DOHH2 (cell line): ENCODE measurements around the gene CYTIP.

Source experiments
- H3F3A ChIP-seq: fragments of 200-600 bp; sonication (generic), shearing (Covaris generic); 2 replicates; pipeline ENCODE4 v1.6.0; 2016; ENCODE audit warnings: antibody characterized with exemption, mild to moderate bottlenecking; ENCODE audit not compliant: control insufficient read depth, insufficient read depth
- H3K27ac ChIP-seq: fragments of 200-600 bp; sonication (generic); 2 replicates; pipeline ENCODE4 v1.5.1; 2014; ENCODE audit warnings: low read depth, mild to moderate bottlenecking, low read length, moderate library complexity
- H3K27me3 ChIP-seq: fragments of 200-600 bp; sonication (generic); 2 replicates; pipeline ENCODE4 v1.6.1; 2014; ENCODE audit warnings: mild to moderate bottlenecking, low read length, mixed read lengths; ENCODE audit not compliant: control insufficient read depth
- H3K36me3 ChIP-seq: fragments of 200-600 bp; sonication (generic); 2 replicates; pipeline ENCODE4 v1.6.1; 2014; ENCODE audit warnings: mild to moderate bottlenecking, low read length, moderate library complexity, mixed read lengths; ENCODE audit not compliant: control insufficient read depth
- H3K4me1 ChIP-seq: fragments of 200-600 bp; sonication (generic); 2 replicates; pipeline ENCODE4 v1.6.1; 2014; ENCODE audit warnings: mild to moderate bottlenecking, low read length, mixed read lengths; ENCODE audit not compliant: control insufficient read depth
- H3K4me2 ChIP-seq: fragments of 200-600 bp; sonication (generic); 2 replicates; pipeline ENCODE4 v1.6.0; 2014; ENCODE audit warnings: mild to moderate bottlenecking, low read length, moderate library complexity
- H3K4me3 ChIP-seq: fragments of 200-600 bp; sonication (generic); 2 replicates; pipeline ENCODE4 v1.5.1; 2014; ENCODE audit warnings: mild to moderate bottlenecking, low read length, mixed read lengths
- H3K79me2 ChIP-seq: fragments of 200-600 bp; sonication (generic); 2 replicates; pipeline ENCODE4 v1.6.1; 2014; ENCODE audit warnings: mild to moderate bottlenecking, low read length, mixed read lengths; ENCODE audit not compliant: control insufficient read depth
- H3K9me2 ChIP-seq: fragments of 200-600 bp; sonication (generic); replicated peaks from 2 replicates; pipeline ENCODE4 v1.6.1; 2014; ENCODE audit warnings: mild to moderate bottlenecking, low read length, mixed read lengths; ENCODE audit not compliant: control insufficient read depth
- H3K9me3 ChIP-seq: fragments of 200-600 bp; sonication (generic); 2 replicates; pipeline ENCODE4 v1.6.1; 2014; ENCODE audit warnings: antibody characterized with exemption, low read length, mixed read lengths; ENCODE audit not compliant: control insufficient read depth, insufficient read depth
- H4K20me1 ChIP-seq: fragments of 200-600 bp; sonication (generic); 2 replicates; pipeline ENCODE4 v1.6.0; 2014; ENCODE audit warnings: low read depth, mild to moderate bottlenecking, antibody characterized with exemption, low read length, moderate library complexity; ENCODE audit not compliant: control insufficient read depth, insufficient read depth
- EZH2phosphoT487 ChIP-seq: fragments of 200-600 bp; sonication (generic); IDR thresholded peaks from 2 replicates; pipeline ENCODE4 v1.6.1; 2017; ENCODE audit warnings: borderline replicate concordance, mild to moderate bottlenecking, antibody characterized with exemption, low read length, moderate library complexity, mixed read lengths
- TF ChIP-seq, protein P1 (sequence below): fragments of 200-600 bp; sonication (generic); IDR thresholded peaks from one replicate; pipeline ENCODE4 v1.5.1; 2014; ENCODE audit warnings: antibody characterized with exemption, mild to moderate bottlenecking, low read depth, low read length; ENCODE audit not compliant: poor library complexity, severe bottlenecking

CYTIP gene

DNA sequence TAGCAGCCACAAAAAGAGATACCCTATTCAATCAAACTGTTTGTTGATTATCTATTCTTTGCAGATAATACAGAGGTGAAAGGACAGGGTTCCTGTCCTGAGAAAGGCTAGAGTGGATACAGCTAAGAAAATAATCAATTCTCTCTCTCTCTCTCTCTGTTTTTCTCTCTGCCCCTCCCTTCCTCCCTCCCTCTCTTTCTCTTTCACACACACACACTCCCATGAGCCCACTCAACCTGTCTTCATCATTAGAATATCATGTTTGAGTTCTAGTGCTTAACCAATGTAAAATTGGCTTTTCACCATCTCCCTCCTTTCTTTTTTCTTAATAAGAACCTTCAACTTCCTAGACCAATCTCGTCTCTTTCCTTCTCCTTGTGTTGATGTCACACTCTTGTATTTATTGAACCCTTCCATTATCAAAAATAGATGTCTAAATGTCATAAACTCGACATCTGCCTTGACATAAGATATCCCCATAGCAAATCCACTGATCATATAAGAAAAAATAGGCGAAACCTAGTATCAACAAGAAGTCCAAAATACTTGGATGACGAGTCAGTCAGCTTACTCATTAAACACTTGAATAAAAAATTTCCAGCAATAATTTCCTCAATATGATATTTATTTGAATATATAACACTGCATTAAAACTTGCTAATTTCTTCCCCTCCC, 42.8 kb upstream of the CYTIP start:
- no peaks in the 10 kb centered on the region for H3K79me2 ChIP-seq
- TF ChIP-seq, protein P1, sequence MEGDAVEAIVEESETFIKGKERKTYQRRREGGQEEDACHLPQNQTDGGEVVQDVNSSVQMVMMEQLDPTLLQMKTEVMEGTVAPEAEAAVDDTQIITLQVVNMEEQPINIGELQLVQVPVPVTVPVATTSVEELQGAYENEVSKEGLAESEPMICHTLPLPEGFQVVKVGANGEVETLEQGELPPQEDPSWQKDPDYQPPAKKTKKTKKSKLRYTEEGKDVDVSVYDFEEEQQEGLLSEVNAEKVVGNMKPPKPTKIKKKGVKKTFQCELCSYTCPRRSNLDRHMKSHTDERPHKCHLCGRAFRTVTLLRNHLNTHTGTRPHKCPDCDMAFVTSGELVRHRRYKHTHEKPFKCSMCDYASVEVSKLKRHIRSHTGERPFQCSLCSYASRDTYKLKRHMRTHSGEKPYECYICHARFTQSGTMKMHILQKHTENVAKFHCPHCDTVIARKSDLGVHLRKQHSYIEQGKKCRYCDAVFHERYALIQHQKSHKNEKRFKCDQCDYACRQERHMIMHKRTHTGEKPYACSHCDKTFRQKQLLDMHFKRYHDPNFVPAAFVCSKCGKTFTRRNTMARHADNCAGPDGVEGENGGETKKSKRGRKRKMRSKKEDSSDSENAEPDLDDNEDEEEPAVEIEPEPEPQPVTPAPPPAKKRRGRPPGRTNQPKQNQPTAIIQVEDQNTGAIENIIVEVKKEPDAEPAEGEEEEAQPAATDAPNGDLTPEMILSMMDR = no peak
- TF ChIP-seq EZH2phosphoT487 = no peak

DNA sequence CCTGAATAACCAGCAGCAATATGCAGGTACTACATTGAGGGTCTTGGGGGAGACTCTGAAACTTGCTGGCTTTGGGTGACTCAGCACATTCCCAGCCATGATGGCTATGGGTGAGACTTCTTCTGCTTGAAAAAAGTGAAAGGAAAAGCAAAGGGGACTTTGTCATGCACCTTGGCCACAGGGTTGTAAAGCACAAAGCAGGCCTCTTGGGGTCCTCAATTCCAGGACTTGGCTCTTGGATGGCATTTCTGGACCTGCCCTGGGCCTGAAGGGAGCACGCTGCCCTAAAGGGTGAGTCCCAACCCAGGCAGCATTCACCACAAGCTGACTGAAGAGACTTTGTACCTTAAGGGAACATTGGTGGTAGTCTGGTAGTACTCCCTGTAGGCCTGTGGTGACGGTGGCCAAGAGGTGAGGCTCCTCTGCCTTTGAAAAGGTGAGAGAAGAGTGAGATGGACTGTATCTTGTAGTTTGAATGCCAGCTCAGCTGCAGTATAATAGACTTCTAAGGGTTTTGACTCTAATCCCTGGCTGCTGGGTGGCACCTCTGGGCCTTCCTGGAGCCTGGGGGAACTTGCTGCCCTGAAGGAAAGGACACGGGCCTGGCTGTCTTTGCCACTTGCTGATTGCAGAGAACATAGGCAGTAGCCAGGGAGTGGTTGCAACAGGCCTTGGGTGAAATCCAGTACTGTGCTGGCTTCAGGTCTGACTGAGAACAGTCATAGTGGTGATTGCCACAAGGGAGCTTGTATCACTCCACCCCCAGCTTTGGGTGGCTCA, 36.5 kb upstream of the CYTIP start:
- no peaks in the 10 kb centered on the region for H4K20me1 ChIP-seq
- no peak overlapping the region for H3K27ac ChIP-seq
- no peaks in the 10 kb centered on the region for H3K9me2 ChIP-seq
- no peaks in the 10 kb centered on the region for H3K36me3 ChIP-seq
- no peaks in the 10 kb centered on the region for H3K9me3 ChIP-seq
- H3K4me2 ChIP-seq = no peak overlapping the region
- no peak overlapping the region for H3K4me3 ChIP-seq
- H3K27me3 ChIP-seq = no peaks in the 10 kb centered on the region
- peaks cover 18% of the 10 kb centered on the region for H3K4me1 ChIP-seq
- TF ChIP-seq, protein P1 = no peak
- no peak for TF ChIP-seq EZH2phosphoT487
- no peaks in the 10 kb centered on the region for H3F3A ChIP-seq
- H3K79me2 ChIP-seq = no peaks in the 10 kb centered on the region

More for the DNA sequence above, 42.8 kb upstream of the CYTIP start:
- no peaks in the 10 kb centered on the region for H3F3A ChIP-seq
- peaks cover 2% of the 10 kb centered on the region for H3K4me1 ChIP-seq
- H3K4me3 ChIP-seq = no peak overlapping the region
- H4K20me1 ChIP-seq = no peaks in the 10 kb centered on the region
- H3K9me2 ChIP-seq = no peaks in the 10 kb centered on the region
- H3K27me3 ChIP-seq = no peaks in the 10 kb centered on the region
- no peak overlapping the region for H3K27ac ChIP-seq
- no peak overlapping the region for H3K4me2 ChIP-seq
- no peaks in the 10 kb centered on the region for H3K9me3 ChIP-seq
- no peaks in the 10 kb centered on the region for H3K36me3 ChIP-seq

DNA sequence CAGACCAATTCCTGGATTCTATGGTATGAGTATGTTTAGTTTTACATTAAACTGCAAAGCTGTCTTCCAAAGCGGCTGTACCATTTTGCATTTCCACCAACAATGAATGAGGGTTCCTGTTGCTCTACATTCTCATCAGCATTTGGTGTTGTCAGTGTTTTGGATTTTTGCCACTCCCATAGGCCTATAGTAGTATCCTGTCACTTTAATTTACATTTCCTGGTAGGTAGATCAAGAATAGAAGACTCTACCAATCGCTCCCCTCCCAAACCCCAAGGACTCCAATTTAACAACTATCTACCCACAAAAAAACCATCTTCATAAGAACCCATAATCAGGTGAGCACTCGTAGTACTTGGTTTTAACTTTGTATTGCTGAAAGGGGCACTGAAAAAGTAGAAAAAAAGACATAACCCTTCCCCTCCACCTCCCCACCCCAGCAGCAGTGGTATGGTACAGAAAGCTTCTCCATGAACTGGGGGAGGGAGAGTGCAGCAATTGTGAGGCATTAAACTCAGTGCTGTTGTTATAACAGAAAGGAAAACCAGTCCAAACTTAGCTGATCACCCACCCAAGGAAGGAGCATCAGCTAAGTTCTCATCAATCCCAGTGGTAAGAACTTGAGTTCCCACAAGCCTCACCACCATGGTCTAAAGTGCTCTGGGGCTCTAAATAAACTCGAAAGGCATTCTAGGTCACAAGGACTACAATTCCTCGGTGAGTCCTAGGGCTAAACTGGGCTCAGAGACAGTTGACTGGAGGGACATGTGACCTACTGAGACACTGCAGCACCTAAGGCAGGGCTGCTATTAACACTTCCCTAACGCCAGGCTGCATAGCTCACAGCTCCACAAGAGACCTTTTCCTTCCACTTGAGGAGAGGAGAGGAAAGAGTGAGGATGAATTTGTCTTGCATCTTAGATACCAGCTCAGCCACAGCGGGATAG, 35.5 kb upstream of the CYTIP start:
- no peak overlapping the region for H3K27ac ChIP-seq
- H3K36me3 ChIP-seq = no peaks in the 10 kb centered on the region
- no peaks in the 10 kb centered on the region for H3K9me3 ChIP-seq
- peaks cover 18% of the 10 kb centered on the region for H3K4me1 ChIP-seq
- H3K27me3 ChIP-seq = no peaks in the 10 kb centered on the region
- H3K4me2 ChIP-seq = no peak overlapping the region
- H3K79me2 ChIP-seq = no peaks in the 10 kb centered on the region
- no peaks in the 10 kb centered on the region for H4K20me1 ChIP-seq
- TF ChIP-seq, protein P1 = no peak
- TF ChIP-seq EZH2phosphoT487 = no peak
- no peak overlapping the region for H3K4me3 ChIP-seq
- H3F3A ChIP-seq = no peaks in the 10 kb centered on the region
- no peaks in the 10 kb centered on the region for H3K9me2 ChIP-seq
